ENCODE measurements around the gene EXTL2.

DNA sequence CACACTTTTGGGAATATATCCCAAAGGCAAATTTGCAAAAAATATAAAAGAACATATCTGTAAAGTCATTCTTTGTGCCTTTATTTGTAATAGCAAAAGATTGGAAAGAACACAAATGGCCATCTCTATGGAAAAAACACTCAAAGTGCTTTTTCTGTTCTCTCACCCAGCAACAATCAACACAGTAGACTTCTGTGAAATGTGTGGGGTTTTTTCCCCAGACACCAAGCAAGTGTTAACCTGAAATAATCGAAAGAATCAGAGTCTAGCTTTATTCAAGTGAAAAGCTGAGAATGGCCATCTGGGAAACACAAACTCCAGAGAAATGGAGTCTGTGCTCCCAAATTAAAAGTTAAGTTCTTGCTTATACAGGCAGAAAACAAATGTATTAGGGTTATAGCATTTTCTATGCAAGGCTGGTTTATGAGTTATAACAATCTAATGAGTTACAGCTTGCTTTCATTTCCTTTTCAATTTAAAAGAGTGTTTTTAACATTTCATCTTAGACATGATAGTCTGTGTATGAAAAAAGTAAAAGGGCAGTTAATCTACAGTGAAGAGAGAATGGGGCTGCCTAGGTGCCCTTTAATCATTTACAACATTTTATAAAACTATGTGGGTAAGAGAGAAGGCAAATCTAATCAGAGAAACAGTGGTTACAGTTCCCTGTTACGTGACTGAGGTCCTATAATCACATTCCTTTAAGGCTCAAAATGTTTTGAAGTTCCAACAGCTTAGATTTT, 47.8 kb upstream of the EXTL2 start:
- TF ChIP-seq, protein P1, sequence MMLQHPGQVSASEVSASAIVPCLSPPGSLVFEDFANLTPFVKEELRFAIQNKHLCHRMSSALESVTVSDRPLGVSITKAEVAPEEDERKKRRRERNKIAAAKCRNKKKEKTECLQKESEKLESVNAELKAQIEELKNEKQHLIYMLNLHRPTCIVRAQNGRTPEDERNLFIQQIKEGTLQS (CRISPR knock-in tag; conservative IDR thresholded peaks at IDR 0.05): no peak
- no peak for TF ChIP-seq ZNF121 (CRISPR knock-in tag; IDR thresholded peaks at IDR 0.05)
- TF ChIP-seq, protein P2, sequence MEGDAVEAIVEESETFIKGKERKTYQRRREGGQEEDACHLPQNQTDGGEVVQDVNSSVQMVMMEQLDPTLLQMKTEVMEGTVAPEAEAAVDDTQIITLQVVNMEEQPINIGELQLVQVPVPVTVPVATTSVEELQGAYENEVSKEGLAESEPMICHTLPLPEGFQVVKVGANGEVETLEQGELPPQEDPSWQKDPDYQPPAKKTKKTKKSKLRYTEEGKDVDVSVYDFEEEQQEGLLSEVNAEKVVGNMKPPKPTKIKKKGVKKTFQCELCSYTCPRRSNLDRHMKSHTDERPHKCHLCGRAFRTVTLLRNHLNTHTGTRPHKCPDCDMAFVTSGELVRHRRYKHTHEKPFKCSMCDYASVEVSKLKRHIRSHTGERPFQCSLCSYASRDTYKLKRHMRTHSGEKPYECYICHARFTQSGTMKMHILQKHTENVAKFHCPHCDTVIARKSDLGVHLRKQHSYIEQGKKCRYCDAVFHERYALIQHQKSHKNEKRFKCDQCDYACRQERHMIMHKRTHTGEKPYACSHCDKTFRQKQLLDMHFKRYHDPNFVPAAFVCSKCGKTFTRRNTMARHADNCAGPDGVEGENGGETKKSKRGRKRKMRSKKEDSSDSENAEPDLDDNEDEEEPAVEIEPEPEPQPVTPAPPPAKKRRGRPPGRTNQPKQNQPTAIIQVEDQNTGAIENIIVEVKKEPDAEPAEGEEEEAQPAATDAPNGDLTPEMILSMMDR (IDR thresholded peaks at IDR 0.05): no peak
- no peak for TF ChIP-seq CBFB (CRISPR knock-in tag; IDR thresholded peaks at IDR 0.05; ENCODE audit: low read depth)
- no peak for TF ChIP-seq SMAD4 (CRISPR knock-in tag; IDR thresholded peaks at IDR 0.05)
- TF ChIP-seq, protein P3, sequence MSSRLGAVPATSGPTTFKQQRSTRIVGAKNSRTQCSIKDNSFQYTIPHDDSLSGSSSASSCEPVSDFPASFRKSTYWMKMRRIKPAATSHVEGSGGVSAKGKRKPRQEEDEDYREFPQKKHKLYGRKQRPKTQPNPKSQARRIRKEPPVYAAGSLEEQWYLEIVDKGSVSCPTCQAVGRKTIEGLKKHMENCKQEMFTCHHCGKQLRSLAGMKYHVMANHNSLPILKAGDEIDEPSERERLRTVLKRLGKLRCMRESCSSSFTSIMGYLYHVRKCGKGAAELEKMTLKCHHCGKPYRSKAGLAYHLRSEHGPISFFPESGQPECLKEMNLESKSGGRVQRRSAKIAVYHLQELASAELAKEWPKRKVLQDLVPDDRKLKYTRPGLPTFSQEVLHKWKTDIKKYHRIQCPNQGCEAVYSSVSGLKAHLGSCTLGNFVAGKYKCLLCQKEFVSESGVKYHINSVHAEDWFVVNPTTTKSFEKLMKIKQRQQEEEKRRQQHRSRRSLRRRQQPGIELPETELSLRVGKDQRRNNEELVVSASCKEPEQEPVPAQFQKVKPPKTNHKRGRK (CRISPR knock-in tag; IDR thresholded peaks at IDR 0.05; ENCODE audit: borderline replicate concordance): no peak
- TF ChIP-seq, protein P4, sequence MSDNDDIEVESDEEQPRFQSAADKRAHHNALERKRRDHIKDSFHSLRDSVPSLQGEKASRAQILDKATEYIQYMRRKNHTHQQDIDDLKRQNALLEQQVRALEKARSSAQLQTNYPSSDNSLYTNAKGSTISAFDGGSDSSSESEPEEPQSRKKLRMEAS (CRISPR knock-in tag; IDR thresholded peaks at IDR 0.05): no peak
- TF ChIP-seq, protein P5, sequence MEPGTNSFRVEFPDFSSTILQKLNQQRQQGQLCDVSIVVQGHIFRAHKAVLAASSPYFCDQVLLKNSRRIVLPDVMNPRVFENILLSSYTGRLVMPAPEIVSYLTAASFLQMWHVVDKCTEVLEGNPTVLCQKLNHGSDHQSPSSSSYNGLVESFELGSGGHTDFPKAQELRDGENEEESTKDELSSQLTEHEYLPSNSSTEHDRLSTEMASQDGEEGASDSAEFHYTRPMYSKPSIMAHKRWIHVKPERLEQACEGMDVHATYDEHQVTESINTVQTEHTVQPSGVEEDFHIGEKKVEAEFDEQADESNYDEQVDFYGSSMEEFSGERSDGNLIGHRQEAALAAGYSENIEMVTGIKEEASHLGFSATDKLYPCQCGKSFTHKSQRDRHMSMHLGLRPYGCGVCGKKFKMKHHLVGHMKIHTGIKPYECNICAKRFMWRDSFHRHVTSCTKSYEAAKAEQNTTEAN (CRISPR knock-in tag; IDR thresholded peaks at IDR 0.05): no peak
- TF ChIP-seq, protein P6, sequence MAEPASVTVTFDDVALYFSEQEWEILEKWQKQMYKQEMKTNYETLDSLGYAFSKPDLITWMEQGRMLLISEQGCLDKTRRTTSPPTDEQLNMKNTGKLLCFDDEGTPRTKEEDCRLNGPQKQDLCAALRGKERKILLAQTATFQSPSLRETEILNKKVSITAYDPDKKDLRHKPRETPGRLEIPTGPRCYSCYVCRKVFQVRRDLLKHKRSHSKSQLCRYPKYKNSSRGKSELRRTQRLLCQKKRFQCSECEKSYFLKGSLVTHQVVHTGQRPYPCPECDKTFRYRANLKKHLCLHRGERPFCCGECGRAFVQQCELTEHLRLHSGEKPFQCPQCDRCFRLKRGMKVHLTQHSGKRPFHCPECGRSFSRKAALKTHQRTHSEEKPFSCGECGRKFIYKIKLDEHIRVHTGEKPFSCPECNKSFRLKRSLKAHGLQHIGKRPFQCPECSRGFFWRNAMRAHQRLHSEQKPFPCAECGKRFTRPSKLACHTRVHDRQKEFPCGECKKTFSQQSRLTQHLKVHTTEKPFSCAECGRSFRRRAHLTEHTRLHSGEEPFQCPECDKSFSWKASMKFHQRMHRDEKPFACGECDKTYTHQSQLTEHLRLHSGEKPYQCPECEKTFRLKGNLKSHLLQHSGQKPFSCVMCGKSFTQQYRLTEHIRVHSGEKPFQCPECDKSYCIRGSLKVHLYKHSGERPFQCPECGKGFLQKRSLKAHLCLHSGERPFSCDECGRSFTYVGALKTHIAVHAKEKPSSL (CRISPR knock-in tag; conservative IDR thresholded peaks at IDR 0.05): no peak
- TF ChIP-seq ESRRA (CRISPR knock-in tag; IDR thresholded peaks at IDR 0.05; ENCODE audit: borderline replicate concordance): no peak
